Lung (tissue), 12 donors: ENCODE measurements around the gene IGSF11. TPM values are rescaled to one million over a fixed set of nuclear protein-coding genes. Genes with fewer than 3 reads are reported as not detected.

Experiments used
- ATAC-seq: fragments of 200-7000 bp; cut with Tn5 transposase; one replicate; pipeline ENCODE4 v1.9.1; 2020; ENCODE audit warnings: moderate number of reproducible peaks; ENCODE audit not compliant: insufficient read depth, low FRiP score
- DNase-seq, 3 donors: peaks; one replicate each; pipeline ENCODE4 v3.0.0-alpha.2; 2013 to 2017
- H3K27ac ChIP-seq, 2 donors: one replicate each; pipeline ENCODE4 v1.5.1; 2013; ENCODE audit warnings: mild to moderate bottlenecking in 2 of 2, moderate library complexity in 2 of 2, control low read depth in 1 of 2, inconsistent platforms in 1 of 2, low read depth in 1 of 2, low read length in 1 of 2
- H3K27me3 ChIP-seq, 3 donors: one replicate each; pipeline ENCODE4 v1.5.1; 2013; ENCODE audit warnings: low read length in 2 of 3; ENCODE audit not compliant: control insufficient read depth in 3 of 3, insufficient read depth in 3 of 3
- H3K36me3 ChIP-seq, 4 donors: one replicate each; pipeline ENCODE4 v1.5.1; 2013; ENCODE audit warnings: low read length in 4 of 4, mild to moderate bottlenecking in 1 of 4, moderate library complexity in 1 of 4; ENCODE audit not compliant: control insufficient read depth in 4 of 4, insufficient read depth in 4 of 4
- H3K4me1 ChIP-seq, 5 donors: one replicate each; pipeline ENCODE4 v1.5.1; 2013; ENCODE audit warnings: low read length in 5 of 5, mild to moderate bottlenecking in 2 of 5, moderate library complexity in 1 of 5; ENCODE audit not compliant: control insufficient read depth in 5 of 5, insufficient read depth in 5 of 5
- H3K4me3 ChIP-seq: one replicate; pipeline ENCODE4 v1.5.1; 2013; ENCODE audit warnings: mild to moderate bottlenecking, control low read depth, moderate library complexity
- H3K9ac ChIP-seq, 2 donors: one replicate each; pipeline ENCODE4 v1.5.1; 2013; ENCODE audit warnings: low read length in 2 of 2, control low read depth in 1 of 2; ENCODE audit not compliant: insufficient read depth in 1 of 2
- H3K9me3 ChIP-seq, 4 donors: one replicate each; pipeline ENCODE4 v1.5.1; 2013; ENCODE audit warnings: low read length in 3 of 4, mild to moderate bottlenecking in 1 of 4, moderate library complexity in 1 of 4; ENCODE audit not compliant: control insufficient read depth in 4 of 4, insufficient read depth in 3 of 4
- CTCF ChIP-seq: IDR thresholded peaks from 2 replicates; pipeline ENCODE4 v1.5.1; 2012; ENCODE audit warnings: mild to moderate bottlenecking; ENCODE audit errors: control extremely low read depth, extremely low read depth
- WGBS, 2 donors: extraction: QIAGEN DNeasy Blood & Tissue Kit; methylation state at CpG; one replicate each; pipeline ENCODE4 v1.1.7; 2013; 5-methylcytosine and 5-hydroxymethylcytosine counted together
- polyA plus RNA-seq, 2 donors: library from polyadenylated mRNA; stranded (reverse); fragments of 200-250 nt; gene quantifications; one replicate each; pipeline ENCODE4 v1.2.1, GENCODE V29; 2013
- total RNA-seq, 2 donors: library from RNA; depleted of rRNA in 1 of 2; stranded (reverse); fragments of >200 nt in 1 of 2; gene quantifications; one replicate each; pipeline ENCODE4 v1.2.1, GENCODE V29; 2014 to 2021
- donor health status: control.
- donor health status: control.
- donor health status: Bipolar disorder and iron deficiency.
- donor health status: healthy.
- donor health status: DM: yes; HTN: yes; CAD: no.

Gene IGSF11
- total and polyA plus RNA-seq, 4 donors = 0.07 to 0.94 (median 0.45) TPM

GRCh38 chr3:119025171-119025795 is 9.4 kb downstream of the IGSF11 start:
- Histone ChIP-seq H3K4me3 (no peak overlapping the region), H3K9me3 (no peaks in the 10 kb centered on the region), H3K27me3 (no peaks in the 10 kb centered on the region), H3K27ac (no peak overlapping the region), H3K9ac (no peak overlapping the region), H3K4me1 (no peaks in the 10 kb centered on the region), H3K36me3 (no peaks in the 10 kb centered on the region)
- ATAC-seq (no peak), DNase-seq (no peak)
- no peak for TF ChIP-seq CTCF
- WGBS, 2 donors = 88 to 95% methylated on average over 3 of the region's 3 CpGs

GRCh38 chr3:119019767-119020518 is 14.7 kb downstream of the IGSF11 start:
- ATAC-seq (no peak), DNase-seq (peak in 1 of 3 donors; percentile 9)
- 44 to 52% methylated on average over 4 of the region's 4 CpGs for WGBS, 2 donors

GRCh38 chr3:119018690-119019463 is 15.8 kb downstream of the IGSF11 start:
- Histone ChIP-seq H3K4me3 (no peak overlapping the region), H3K27me3 (no peaks in the 10 kb centered on the region), H3K27ac (no peak overlapping the region), H3K36me3 (no peaks in the 10 kb centered on the region), H3K9ac (no peak overlapping the region), H3K9me3 (no peaks in the 10 kb centered on the region), H3K4me1 (no peaks in the 10 kb centered on the region)
- ATAC-seq (no peak), DNase-seq (no peak)
- WGBS, 2 donors = 93% methylated on average over 1 of the region's 1 CpG
- no peak for TF ChIP-seq CTCF

More at GRCh38 chr3:119019767-119020518, 14.7 kb downstream of the IGSF11 start:
- Histone ChIP-seq H3K4me3 (no peak overlapping the region), H3K27me3 (no peaks in the 10 kb centered on the region), H3K4me1 (no peaks in the 10 kb centered on the region), H3K36me3 (no peaks in the 10 kb centered on the region), H3K9me3 (no peaks in the 10 kb centered on the region), H3K9ac (no peak overlapping the region), H3K27ac (no peak overlapping the region)
- no peak for TF ChIP-seq CTCF
